GM12872 (cell line): Measurements from ENCODE around the gene RAB24.

Experiments used
- CTCF ChIP-seq: IDR thresholded peaks from 3 replicates; pipeline ENCODE4 v1.5.1; 2011; ENCODE audit warnings: low read depth, mild to moderate bottlenecking, low read length, moderate library complexity; ENCODE audit not compliant: insufficient read depth

The RAB24 gene

GRCh38 chr5:177346820-177347219 lies 43.3 kb upstream of the RAB24 start:
- no peak for TF ChIP-seq CTCF

- no peak for TF ChIP-seq CTCF
Measured at GRCh38 chr5:177344891-177345290, 41.4 kb upstream of the RAB24 start.

- TF ChIP-seq CTCF = no peak
Measured at GRCh38 chr5:177343777-177344176, 40.3 kb upstream of the RAB24 start.

- TF ChIP-seq CTCF = no peak
Measured at GRCh38 chr5:177339107-177339638, 35.7 kb upstream of the RAB24 start.

GRCh38 chr5:177338251-177339106 lies 35.0 kb upstream of the RAB24 start:
- no peak for TF ChIP-seq CTCF

GRCh38 chr5:177336603-177337494 lies 33.3 kb upstream of the RAB24 start:
- no peak for TF ChIP-seq CTCF

GRCh38 chr5:177336112-177336511 lies 32.6 kb upstream of the RAB24 start:
- peak; percentile 58 for TF ChIP-seq CTCF
